HL-60/S4 treated with phorbol 12-myristate 13-acetate at 8.2 ng/mL for 4 days and 3 days (cell line): Measurements from ENCODE around the gene SMTNL2.
"Not testable (repeated sequence)": the region's sequence is repeated elsewhere in the genome, so short reads cannot be mapped to it uniquely, and the experiment has no call there.

Experiments used
- in situ Hi-C: fragments of 300-500 bp; cut with MboI; formaldehyde crosslinking; loops from 2 replicates; pipeline ENCODE4 v1.15.0; 2022; ENCODE audit warnings: low sequenced_read_pairs

Gene SMTNL2

GRCh38 chr17:4598776-4599504, 14.6 kb downstream of the SMTNL2 start:
- in situ Hi-C loops: no loop called here

GRCh38 chr17:4599505-4600281, 15.4 kb downstream of the SMTNL2 start:
- in situ Hi-C loops: no loop called here

GRCh38 chr17:4600563-4600962, 16.2 kb downstream of the SMTNL2 start:
- in situ Hi-C loops: no loop called here

- in situ Hi-C loops: no loop called here
Measured at GRCh38 chr17:4601326-4601725, 17.0 kb downstream of the SMTNL2 start.

- in situ Hi-C loops: no loop called here
Measured at GRCh38 chr17:4602041-4602440, 17.7 kb downstream of the SMTNL2 start.

GRCh38 chr17:4604111-4604644, 19.8 kb downstream of the SMTNL2 start:
- in situ Hi-C loops: no loop called here

- in situ Hi-C loops: not testable (repeated sequence)
Measured at GRCh38 chr17:4604736-4605135, 20.4 kb downstream of the SMTNL2 start.

GRCh38 chr17:4605826-4606225, 21.5 kb downstream of the SMTNL2 start:
- in situ Hi-C loops: no loop called here

GRCh38 chr17:4607261-4607741, 23.0 kb downstream of the SMTNL2 start:
- in situ Hi-C loops: no loop called here

- in situ Hi-C loops: no loop called here
Measured at GRCh38 chr17:4607773-4608187, 23.5 kb downstream of the SMTNL2 start.

- in situ Hi-C loops: no loop called here
Measured at GRCh38 chr17:4609761-4610160, 25.4 kb downstream of the SMTNL2 start.

GRCh38 chr17:4610162-4610561, 25.8 kb downstream of the SMTNL2 start:
- in situ Hi-C loops: no loop called here

- in situ Hi-C loops: no loop called here
Measured at GRCh38 chr17:4610656-4611055, 26.3 kb downstream of the SMTNL2 start.

- in situ Hi-C loops: no loop called here
Measured at GRCh38 chr17:4616476-4616875, 32.1 kb downstream of the SMTNL2 start.

GRCh38 chr17:4617090-4617489, 32.8 kb downstream of the SMTNL2 start:
- in situ Hi-C loops: no loop called here

- in situ Hi-C loops: no loop called here
Measured at GRCh38 chr17:4617590-4618351, 33.4 kb downstream of the SMTNL2 start.

GRCh38 chr17:4620531-4621101, 36.3 kb downstream of the SMTNL2 start:
- in situ Hi-C loops: no loop called here

- in situ Hi-C loops: no loop called here
Measured at GRCh38 chr17:4622375-4622774, 38.0 kb downstream of the SMTNL2 start.

- in situ Hi-C loops: no loop called here
Measured at GRCh38 chr17:4623249-4623648, 38.9 kb downstream of the SMTNL2 start.

- in situ Hi-C loops: not testable (repeated sequence)
Measured at GRCh38 chr17:4624451-4624911, 40.2 kb downstream of the SMTNL2 start.

GRCh38 chr17:4625181-4625617, 40.9 kb downstream of the SMTNL2 start:
- in situ Hi-C loops: no loop called here
